Endothelial cell (in vitro differentiated cells): ENCODE measurements around the gene MRGPRG. TPM values are rescaled to one million over a fixed set of nuclear protein-coding genes. Genes with fewer than 3 reads are reported as not detected.
A peak's percentile ranks its signal among the peaks of the same experiment; 100 is the strongest.

Source experiments
- DNase-seq: peaks from one replicate; pipeline ENCODE4 v3.0.0; 2021; ENCODE audit warnings: low spot score
- H3K27ac Mint-ChIP-seq: one replicate; pipeline ENCODE4 v1.8.0; 2021; ENCODE audit warnings: mixed read lengths, inconsistent platforms; ENCODE audit not compliant: unreplicated experiment
- H3K27me3 Mint-ChIP-seq: one replicate; pipeline ENCODE4 v1.8.0; 2021; ENCODE audit warnings: mild to moderate bottlenecking, moderate library complexity, mixed read lengths, inconsistent platforms; ENCODE audit not compliant: unreplicated experiment
- H3K36me3 Mint-ChIP-seq: one replicate; pipeline ENCODE4 v1.8.0; 2021; ENCODE audit warnings: mild to moderate bottlenecking, low read depth, mixed read lengths, inconsistent platforms; ENCODE audit not compliant: unreplicated experiment
- H3K4me1 Mint-ChIP-seq: one replicate; pipeline ENCODE4 v1.8.0; 2021; ENCODE audit warnings: mild to moderate bottlenecking, mixed read lengths, inconsistent platforms; ENCODE audit not compliant: unreplicated experiment
- H3K4me3 Mint-ChIP-seq: one replicate; pipeline ENCODE4 v1.8.0; 2021; ENCODE audit warnings: mild to moderate bottlenecking, mixed read lengths, inconsistent platforms; ENCODE audit not compliant: unreplicated experiment
- H3K9me3 Mint-ChIP-seq: one replicate; pipeline ENCODE4 v1.8.0; 2021; ENCODE audit warnings: mixed read lengths, inconsistent platforms; ENCODE audit not compliant: unreplicated experiment
- total RNA-seq: library from RNA; stranded (reverse); fragmentation: NEBNext Ultra II Directional; extraction: Animal tissue kit (Norgen Biotek cat#: 25700); gene quantifications from one replicate; pipeline ENCODE4 v1.2.1, GENCODE V29; 2021; ENCODE audit not compliant: unreplicated experiment
- TF ChIP-seq, protein P1 (sequence below): fragments of 200-600 bp; sonication (generic); IDR thresholded peaks from one replicate; pipeline ENCODE4 v1.5.0; 2021; ENCODE audit warnings: antibody characterized with exemption; ENCODE audit not compliant: unreplicated experiment

MRGPRG gene
- total RNA-seq, 1 donor from 2014 or later = not detected

DNA sequence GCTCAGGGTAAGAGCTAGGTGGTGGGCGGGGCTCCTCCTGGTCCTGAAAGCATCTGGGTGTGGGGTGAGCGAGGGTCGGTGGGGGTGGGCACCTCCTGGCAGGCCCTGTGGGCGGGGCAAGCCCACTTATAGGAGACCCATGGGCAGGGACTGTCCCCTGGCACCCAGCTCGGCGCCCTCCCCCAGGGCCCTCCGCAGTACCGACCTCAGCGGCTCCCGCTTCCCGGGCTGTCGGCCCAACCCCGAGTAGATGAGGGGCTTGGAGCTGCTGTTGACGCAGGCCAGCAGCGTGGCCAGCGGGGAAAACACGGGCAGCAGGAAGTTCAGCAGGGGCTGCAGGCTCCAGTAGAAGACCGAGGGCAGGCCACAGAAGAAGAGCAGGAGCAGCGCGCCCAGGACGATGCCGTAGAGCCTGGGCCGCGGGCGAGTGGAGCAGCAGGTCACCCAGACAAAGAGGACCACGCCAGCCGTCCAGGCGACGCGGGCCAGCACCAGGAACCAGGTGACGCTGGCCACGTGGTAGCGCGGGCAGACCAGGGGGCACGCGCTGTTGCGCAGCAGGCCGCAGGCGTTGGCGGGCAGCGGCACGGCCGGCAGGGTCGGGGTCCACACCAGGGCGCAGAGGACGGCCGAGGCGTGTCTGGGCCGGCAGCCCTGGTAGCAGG lies 663 bp downstream of the MRGPRG start:
- TF ChIP-seq, protein P1, sequence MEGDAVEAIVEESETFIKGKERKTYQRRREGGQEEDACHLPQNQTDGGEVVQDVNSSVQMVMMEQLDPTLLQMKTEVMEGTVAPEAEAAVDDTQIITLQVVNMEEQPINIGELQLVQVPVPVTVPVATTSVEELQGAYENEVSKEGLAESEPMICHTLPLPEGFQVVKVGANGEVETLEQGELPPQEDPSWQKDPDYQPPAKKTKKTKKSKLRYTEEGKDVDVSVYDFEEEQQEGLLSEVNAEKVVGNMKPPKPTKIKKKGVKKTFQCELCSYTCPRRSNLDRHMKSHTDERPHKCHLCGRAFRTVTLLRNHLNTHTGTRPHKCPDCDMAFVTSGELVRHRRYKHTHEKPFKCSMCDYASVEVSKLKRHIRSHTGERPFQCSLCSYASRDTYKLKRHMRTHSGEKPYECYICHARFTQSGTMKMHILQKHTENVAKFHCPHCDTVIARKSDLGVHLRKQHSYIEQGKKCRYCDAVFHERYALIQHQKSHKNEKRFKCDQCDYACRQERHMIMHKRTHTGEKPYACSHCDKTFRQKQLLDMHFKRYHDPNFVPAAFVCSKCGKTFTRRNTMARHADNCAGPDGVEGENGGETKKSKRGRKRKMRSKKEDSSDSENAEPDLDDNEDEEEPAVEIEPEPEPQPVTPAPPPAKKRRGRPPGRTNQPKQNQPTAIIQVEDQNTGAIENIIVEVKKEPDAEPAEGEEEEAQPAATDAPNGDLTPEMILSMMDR = no peak
- peaks cover 13% of the 10 kb centered on the region for H3K27me3 Mint-ChIP-seq
- H3K4me1 Mint-ChIP-seq = peaks cover 39% of the 10 kb centered on the region
- H3K4me3 Mint-ChIP-seq = no peak overlapping the region
- DNase-seq = no peak
- H3K9me3 Mint-ChIP-seq = no peaks in the 10 kb centered on the region
- H3K27ac Mint-ChIP-seq = no peak overlapping the region
- no peaks in the 10 kb centered on the region for H3K36me3 Mint-ChIP-seq

DNA sequence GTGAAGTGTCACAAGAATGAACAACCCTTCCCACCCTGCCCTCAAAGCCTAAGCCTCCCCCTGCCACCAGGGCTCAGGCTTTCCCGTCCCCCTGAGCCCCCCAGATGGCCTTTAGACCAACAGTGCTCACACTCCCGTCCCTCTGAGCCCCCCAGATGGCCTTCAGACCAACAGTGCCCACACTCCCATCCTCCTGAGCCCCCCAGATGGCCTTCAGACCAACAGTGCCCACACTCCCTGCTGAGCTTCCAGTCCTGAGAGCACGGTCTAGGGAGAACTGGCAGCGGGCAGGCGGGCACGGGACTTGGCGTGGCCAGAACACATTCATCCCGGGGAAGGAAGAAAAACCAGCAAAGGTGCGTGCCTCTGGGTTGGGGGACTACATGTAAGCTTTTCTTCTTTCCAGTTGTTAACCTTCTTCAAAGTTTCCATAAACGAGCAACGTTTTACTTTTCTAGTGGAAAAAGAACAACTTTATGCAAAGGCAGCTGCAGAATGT lies 2.5 kb downstream of the MRGPRG start:
- TF ChIP-seq, protein P1 = no peak
- H3K36me3 Mint-ChIP-seq = no peaks in the 10 kb centered on the region
- no peaks in the 10 kb centered on the region for H3K9me3 Mint-ChIP-seq
- no peak overlapping the region for H3K27ac Mint-ChIP-seq
- peaks cover 15% of the 10 kb centered on the region for H3K27me3 Mint-ChIP-seq
- H3K4me1 Mint-ChIP-seq = peaks cover 49% of the 10 kb centered on the region
- no peak for DNase-seq
- H3K4me3 Mint-ChIP-seq = no peak overlapping the region

DNA sequence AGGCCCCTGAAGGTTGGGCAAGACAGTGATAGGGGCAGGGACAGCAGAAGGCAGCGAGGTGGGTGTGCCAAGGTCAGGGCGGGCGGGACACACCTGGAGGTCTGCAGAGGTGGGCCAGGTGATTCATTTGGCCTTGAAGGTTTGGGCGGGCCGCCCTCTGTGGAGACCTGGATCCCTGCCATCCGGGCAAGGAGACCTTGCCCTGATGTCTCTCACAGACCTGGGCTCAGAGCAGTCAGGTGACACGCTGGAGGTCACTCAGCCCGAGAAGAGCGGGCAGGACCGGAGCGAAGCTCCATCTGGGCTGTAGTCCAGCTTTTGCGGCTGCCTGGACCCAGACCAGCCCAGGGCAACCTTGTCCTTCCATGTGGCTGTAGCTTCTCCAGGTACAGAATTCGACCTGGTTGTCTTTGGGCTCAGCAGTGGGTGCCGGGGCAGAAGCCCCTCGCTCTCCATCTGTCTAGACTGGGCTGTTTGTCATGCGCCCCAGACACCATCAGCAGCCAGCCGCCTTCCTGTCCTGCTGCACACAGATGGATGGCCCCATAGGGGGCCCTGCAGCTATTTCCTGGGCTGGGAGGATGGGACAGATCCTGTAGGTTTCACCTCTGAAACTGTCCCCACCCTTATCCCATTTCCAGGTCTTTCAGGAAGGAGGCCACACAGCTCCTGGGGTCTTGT lies 3.1 kb downstream of the MRGPRG start:
- TF ChIP-seq, protein P1 = no peak
- Mint-ChIP-seq H3K27me3 (peaks cover 15% of the 10 kb centered on the region), H3K4me1 (peaks cover 49% of the 10 kb centered on the region), H3K9me3 (no peaks in the 10 kb centered on the region), H3K4me3 (no peak overlapping the region), H3K27ac (no peak overlapping the region), H3K36me3 (no peaks in the 10 kb centered on the region)
- no peak for DNase-seq

DNA sequence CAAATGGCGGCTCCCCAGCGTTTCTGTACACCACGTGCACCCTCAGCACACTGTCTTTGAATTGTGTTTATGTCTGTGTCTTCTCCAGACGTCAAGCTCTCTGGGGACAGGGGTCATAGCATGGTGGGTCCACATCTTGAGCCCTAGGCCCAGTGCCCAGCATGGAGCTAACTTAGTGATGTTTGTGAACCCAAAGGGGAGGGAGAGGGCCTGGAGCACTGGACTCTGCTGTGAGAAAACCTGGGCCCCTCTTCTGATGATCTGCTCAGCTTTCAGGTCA lies 4.3 kb downstream of the MRGPRG start:
- no peaks in the 10 kb centered on the region for H3K36me3 Mint-ChIP-seq
- H3K27ac Mint-ChIP-seq = no peak overlapping the region
- H3K9me3 Mint-ChIP-seq = no peaks in the 10 kb centered on the region
- no peak overlapping the region for H3K4me3 Mint-ChIP-seq
- TF ChIP-seq, protein P1 = no peak
- peaks cover 51% of the 10 kb centered on the region for H3K4me1 Mint-ChIP-seq
- H3K27me3 Mint-ChIP-seq = peaks cover 14% of the 10 kb centered on the region
- no peak for DNase-seq

DNA sequence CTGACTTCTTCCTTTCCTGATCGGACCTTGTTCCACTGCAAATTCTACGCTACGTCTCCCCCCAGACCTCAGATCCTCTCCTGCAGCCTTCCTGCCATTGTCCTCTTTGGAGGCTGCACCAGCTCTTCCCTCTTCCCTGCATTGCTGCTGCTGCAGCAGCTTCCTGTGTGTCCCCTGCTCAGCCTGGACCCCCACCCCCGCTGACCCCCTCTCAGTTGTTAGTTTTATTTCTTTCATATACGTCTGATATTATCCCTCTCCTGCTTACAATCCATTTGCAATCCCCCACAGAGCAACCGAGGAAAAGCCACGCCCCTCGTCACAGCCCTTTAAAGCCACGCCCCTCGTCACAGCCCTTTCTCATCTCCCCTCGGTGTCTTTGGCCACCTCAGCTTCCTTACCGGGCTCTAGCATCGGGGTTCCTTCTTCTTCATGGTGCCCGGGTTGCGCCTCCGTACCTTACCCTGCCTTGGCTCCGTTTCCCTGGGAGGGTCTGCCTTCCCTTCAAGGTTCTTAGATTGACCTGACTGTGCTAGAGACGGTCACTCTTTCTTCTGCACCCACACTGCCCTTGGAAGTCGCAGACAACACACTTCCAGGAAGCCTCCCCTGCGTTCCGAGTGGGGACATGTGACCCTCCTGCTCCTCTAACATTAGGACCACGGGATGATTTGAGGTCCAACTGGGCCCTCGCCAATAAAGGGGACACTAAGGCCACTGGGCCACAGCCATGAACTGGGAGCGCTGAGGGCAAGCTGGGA lies 4.8 kb downstream of the MRGPRG start:
- Mint-ChIP-seq H3K4me3 (peak overlapping the region; percentile 68), H3K36me3 (no peaks in the 10 kb centered on the region), H3K27me3 (peaks cover 14% of the 10 kb centered on the region), H3K4me1 (peaks cover 55% of the 10 kb centered on the region), H3K27ac (peak overlapping the region; percentile 90), H3K9me3 (no peaks in the 10 kb centered on the region)
- no peak for DNase-seq
- TF ChIP-seq, protein P1 = no peak
